A673 (cell line): Measurements from ENCODE around the gene CYTH4. TPM values are rescaled to one million over a fixed set of nuclear protein-coding genes. Genes with fewer than 3 reads are reported as not detected.

Source experiments
- BruUV-seq: library from RNA; stranded (reverse); fragments of 400-500 nt; replicated peaks from 2 replicates; lab custom pipeline; 2021; lab: Mats Ljungman, UMichigan
- CTCF ChIA-PET: fragments of 300-600 bp; sonication (Branson Sonifier 250); formaldehyde crosslinking; loops from one replicate; lab custom pipeline; 2022; ENCODE audit warnings: antibody characterized with exemption; lab: Charles Lee
- POLR2A ChIA-PET: fragments of 300-600 bp; sonication (Branson Sonifier 250); formaldehyde crosslinking; loops from one replicate; lab custom pipeline; 2022; ENCODE audit warnings: antibody characterized with exemption; ENCODE audit not compliant: low non-redundant PET; lab: Charles Lee
- DNase-seq: peaks from one replicate; pipeline ENCODE4 v3.0.0-alpha.2; 2015; ENCODE audit warnings: low spot score
- H3K27ac ChIP-seq: fragments of 200-600 bp; sonication (generic); 2 replicates; pipeline ENCODE4 v1.5.1; 2016; ENCODE audit warnings: mixed run types, low read depth, mild to moderate bottlenecking, mixed read lengths, antibody characterized with exemption, low read length; ENCODE audit not compliant: poor library complexity, severe bottlenecking
- H3K27me3 ChIP-seq: fragments of 200-600 bp; sonication (generic); replicated peaks from 2 replicates; pipeline ENCODE4 v1.6.1; 2017; ENCODE audit warnings: mixed run types, low read depth, mild to moderate bottlenecking, mixed read lengths, antibody characterized with exemption, low read length; ENCODE audit not compliant: insufficient read depth, poor library complexity
- H3K36me3 ChIP-seq: fragments of 200-600 bp; sonication (generic); 2 replicates; pipeline ENCODE4 v1.6.1; 2016; ENCODE audit warnings: mixed run types, mild to moderate bottlenecking, mixed read lengths, antibody characterized with exemption, low read length; ENCODE audit not compliant: insufficient read depth, poor library complexity, severe bottlenecking
- H3K4me1 ChIP-seq: fragments of 200-600 bp; sonication (generic); 2 replicates; pipeline ENCODE4 v1.6.1; 2017; ENCODE audit warnings: mixed run types, mild to moderate bottlenecking, mixed read lengths, antibody characterized with exemption, low read length; ENCODE audit not compliant: insufficient read depth, poor library complexity, severe bottlenecking
- H3K4me3 ChIP-seq: fragments of 200-600 bp; sonication (generic); 2 replicates; pipeline ENCODE4 v1.5.1; 2016; ENCODE audit warnings: low read depth, mixed run types, mild to moderate bottlenecking, mixed read lengths, low read length; ENCODE audit not compliant: poor library complexity, severe bottlenecking
- H3K9me3 ChIP-seq: fragments of 200-600 bp; sonication (generic); 2 replicates; pipeline ENCODE4 v1.6.1; 2016; ENCODE audit warnings: mixed run types, low read depth, mild to moderate bottlenecking, mixed read lengths, antibody characterized with exemption, low read length; ENCODE audit not compliant: poor library complexity, severe bottlenecking
- EZH2 ChIP-seq: fragments of 200-600 bp; sonication (generic); IDR thresholded peaks from 2 replicates; pipeline ENCODE4 v1.6.1; 2017; ENCODE audit warnings: borderline replicate concordance, low read depth, mild to moderate bottlenecking, mixed read lengths, antibody characterized with exemption, low read length; ENCODE audit not compliant: poor library complexity, severe bottlenecking
- intact Hi-C: fragments of 100-400 bp; cut with micrococcal nuclease; formaldehyde crosslinking; loops from one replicate; pipeline ENCODE4 v1.10.0; 2022; ENCODE audit not compliant: unreplicated experiment
- total RNA-seq: library from RNA; stranded (reverse); gene quantifications from 2 replicates; pipeline ENCODE4 v1.2.3, GENCODE V29; 2021
- TF ChIP-seq, protein P1 (sequence below): fragments of 300-800, 200-600 bp; sonication (generic); conservative IDR thresholded peaks from 2 replicates; pipeline ENCODE4 v1.5.1; 2017; ENCODE audit warnings: low read depth, mild to moderate bottlenecking, antibody characterized with exemption, low read length, moderate library complexity, mixed read lengths

The CYTH4 gene
- total RNA-seq, 1 experiment from 2014 or later = not detected

DNA sequence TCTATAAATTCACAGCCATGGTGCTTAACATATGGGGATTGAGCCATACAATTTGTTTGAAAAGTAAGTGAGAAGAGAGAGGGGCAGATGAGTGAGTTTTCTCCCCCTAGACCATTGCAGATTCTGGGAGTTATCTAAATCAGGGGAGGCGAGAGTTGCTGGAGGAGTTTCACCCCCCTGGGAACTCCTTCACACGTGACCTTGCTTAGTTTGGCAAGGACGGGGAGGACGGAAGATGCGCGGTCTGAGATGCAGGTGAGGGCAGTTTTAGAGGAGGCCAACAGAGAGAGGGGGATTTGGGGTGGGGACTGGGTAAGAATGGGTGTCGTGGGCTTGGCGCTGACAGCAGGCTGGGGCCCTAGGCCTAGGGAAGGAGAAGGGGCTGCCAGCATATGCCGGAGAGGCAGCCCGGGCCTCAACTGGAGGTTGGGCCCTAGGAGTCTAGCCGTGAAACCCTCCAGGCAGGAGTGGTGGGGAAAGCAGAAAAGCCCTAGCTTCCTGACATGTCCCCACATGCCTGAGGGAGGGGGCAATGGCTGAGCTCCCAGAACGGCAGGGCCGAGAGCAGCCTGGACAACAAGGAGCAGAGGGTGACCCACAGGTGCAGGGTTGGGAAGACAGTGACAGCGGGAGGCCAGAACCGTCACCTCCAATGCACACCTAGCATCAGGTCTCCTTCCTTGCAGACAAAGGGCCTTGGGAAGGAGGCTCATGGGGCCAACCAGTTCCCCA is 81.1 kb downstream of the CYTH4 start:
- Histone ChIP-seq H3K27me3 (no peaks in the 10 kb centered on the region), H3K4me3 (no peak overlapping the region), H3K4me1 (no peaks in the 10 kb centered on the region), H3K9me3 (no peaks in the 10 kb centered on the region), H3K27ac (no peak overlapping the region), H3K36me3 (no peaks in the 10 kb centered on the region)
- DNase-seq = no peak
- POLR2A ChIA-PET = no interaction called here
- CTCF ChIA-PET = no interaction called here
- no peak for TF ChIP-seq EZH2
- TF ChIP-seq, protein P1, sequence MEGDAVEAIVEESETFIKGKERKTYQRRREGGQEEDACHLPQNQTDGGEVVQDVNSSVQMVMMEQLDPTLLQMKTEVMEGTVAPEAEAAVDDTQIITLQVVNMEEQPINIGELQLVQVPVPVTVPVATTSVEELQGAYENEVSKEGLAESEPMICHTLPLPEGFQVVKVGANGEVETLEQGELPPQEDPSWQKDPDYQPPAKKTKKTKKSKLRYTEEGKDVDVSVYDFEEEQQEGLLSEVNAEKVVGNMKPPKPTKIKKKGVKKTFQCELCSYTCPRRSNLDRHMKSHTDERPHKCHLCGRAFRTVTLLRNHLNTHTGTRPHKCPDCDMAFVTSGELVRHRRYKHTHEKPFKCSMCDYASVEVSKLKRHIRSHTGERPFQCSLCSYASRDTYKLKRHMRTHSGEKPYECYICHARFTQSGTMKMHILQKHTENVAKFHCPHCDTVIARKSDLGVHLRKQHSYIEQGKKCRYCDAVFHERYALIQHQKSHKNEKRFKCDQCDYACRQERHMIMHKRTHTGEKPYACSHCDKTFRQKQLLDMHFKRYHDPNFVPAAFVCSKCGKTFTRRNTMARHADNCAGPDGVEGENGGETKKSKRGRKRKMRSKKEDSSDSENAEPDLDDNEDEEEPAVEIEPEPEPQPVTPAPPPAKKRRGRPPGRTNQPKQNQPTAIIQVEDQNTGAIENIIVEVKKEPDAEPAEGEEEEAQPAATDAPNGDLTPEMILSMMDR = no peak
- intact Hi-C loops = no loop called here
- BruUV-seq = no TSS peak

Other genes starting within 250 kb of the CYTH4 start
- 38.8 and 39.1 TPM in 2 replicates for gene KCTD17, start 230.8 kb upstream of the CYTH4 start, total RNA-seq
- gene TMPRSS6, start 172.8 kb upstream of the CYTH4 start, total RNA-seq = not detected in 2 replicates
- gene IL2RB, start 132.6 kb upstream of the CYTH4 start, total RNA-seq = 0.97 and 1.5 TPM in 2 replicates
- 6.3 and 8.6 TPM in 2 replicates for gene C1QTNF6, start 94.3 kb upstream of the CYTH4 start, total RNA-seq
- not detected in 2 replicates for gene SSTR3, start 70.0 kb upstream of the CYTH4 start, total RNA-seq
- gene RAC2, start 38.2 kb upstream of the CYTH4 start, total RNA-seq = 4.0 and 5.8 TPM in 2 replicates
- gene ELFN2, start 145.0 kb downstream of the CYTH4 start, total RNA-seq = not detected in 2 replicates
- not detected in 2 replicates for gene MFNG, start 203.9 kb downstream of the CYTH4 start, total RNA-seq
- gene CARD10, start 236.9 kb downstream of the CYTH4 start, total RNA-seq = 0.26 and 1.0 TPM in 2 replicates